HG03460 (cell line): ENCODE results near the gene FGFR1OP2.
"Not testable (repeated sequence)": the region's sequence is repeated elsewhere in the genome, so short reads cannot be mapped to it uniquely, and the experiment has no call there.

Experiments
- ATAC-seq: cut with Tn5 transposase; IDR thresholded peaks from one replicate; pipeline ENCODE4 v1.9.1; 2021; ENCODE audit not compliant: unreplicated experiment

The FGFR1OP2 gene

DNA sequence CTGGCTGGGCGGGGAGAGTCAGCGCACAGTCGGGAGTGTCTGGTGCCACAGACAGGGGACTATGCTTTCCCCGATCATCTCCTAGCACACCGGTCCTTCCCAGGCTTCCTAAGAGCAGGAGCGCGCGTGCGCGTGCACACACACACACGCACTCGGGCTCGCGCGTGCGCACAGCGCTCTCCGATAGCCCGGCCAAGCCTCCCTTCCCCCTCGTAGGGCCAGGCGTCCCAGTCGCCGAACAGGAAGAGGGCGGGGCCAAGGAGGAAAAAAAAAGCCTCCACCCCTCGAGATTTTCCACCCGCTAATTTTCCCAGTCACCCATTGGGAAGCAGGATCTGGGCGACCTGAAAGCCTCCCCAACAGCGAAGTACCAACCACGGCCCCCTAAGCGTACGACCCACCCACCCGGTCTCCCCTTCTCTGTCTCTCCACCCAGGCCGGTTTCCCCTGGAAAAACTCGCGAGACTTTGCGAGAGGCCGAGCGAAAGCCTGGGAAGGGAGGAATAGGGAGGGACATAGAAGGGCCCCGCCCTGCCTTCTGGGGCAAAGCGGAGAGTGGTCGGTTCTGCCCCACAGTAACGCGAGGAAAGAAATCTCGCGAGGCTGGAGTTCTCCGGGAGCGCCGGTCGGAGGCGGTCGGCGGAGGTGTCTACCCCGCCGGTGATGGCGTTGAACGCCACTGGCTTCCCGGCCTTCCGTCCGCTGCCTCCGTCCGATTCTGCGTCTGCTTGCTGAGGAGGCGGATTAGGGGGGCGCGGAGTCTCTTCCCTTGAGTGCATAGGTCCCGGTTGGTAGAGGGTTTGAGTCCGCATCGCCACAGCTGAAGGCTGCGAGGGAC, at the start of gene FGFR1OP2, which contains the start of gene INTS13:
FGFR1OP2 (plus strand) TSS at position 608 of the 838 bp plus-strand sequence. CDS start 15,689 bp downstream, outside the sequence.
INTS13 (minus strand) TSS at position 119 of the 838 bp plus-strand sequence. CDS start 1,178 bp downstream, outside the sequence.
- ATAC-seq: peak; percentile 82

DNA sequence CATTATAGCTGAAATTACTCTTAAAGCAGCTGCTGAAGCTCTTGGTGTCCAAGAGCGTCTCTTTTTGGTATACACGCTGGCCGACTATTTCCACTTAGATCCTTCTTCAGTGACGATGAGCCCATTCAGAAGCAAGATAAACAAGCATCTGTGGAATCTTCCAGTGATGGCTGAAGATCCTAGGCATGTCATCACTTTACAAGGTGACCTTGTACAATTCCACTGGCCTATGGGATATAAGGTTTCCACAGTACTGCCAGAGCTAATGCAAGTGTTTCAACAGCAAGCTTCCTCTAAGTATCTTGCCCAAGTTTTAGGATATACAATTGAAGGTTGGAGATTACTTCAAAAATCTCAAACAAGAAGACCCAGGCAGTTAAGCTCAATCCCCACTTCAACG, 47.5 kb upstream of the FGFR1OP2 start:
- ATAC-seq: no peak

DNA sequence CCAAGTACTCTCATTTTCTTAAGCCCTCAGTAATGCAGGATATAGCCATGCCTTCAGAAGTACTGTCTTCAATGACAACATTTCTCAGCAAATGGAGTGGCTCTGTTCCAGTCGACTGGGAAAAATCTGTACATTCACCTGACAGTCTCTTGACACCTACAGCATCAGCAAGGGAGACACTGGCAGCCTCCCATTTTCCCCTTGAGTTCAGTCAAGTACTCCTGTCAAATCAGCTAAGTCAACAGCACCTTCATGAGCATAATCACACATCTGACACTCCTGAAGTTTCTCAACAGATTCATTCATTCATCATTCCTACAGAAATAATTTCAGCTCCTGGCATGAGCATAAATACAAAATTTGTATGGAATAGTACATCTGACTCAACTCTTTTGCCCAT, 46.6 kb upstream of the FGFR1OP2 start:
- ATAC-seq: no peak

DNA sequence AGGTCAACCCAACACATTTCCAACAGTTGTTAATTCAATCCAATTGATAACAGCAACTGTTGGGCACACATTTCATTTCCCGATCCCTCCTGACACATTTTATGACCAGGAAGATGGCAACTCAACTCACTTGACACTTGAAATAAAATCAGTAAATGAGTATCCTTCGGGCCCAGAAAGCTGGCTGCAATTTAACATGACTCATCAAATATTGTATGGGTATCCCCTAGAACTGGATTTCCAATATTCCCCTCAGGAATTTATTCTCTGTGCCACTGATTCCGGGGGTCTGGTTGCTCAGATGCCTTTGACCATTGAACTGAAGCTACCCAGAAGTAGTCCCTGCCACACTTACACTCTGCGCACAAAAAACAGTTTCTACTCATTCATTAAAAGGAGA, 42.6 kb upstream of the FGFR1OP2 start:
- no peak for ATAC-seq

DNA sequence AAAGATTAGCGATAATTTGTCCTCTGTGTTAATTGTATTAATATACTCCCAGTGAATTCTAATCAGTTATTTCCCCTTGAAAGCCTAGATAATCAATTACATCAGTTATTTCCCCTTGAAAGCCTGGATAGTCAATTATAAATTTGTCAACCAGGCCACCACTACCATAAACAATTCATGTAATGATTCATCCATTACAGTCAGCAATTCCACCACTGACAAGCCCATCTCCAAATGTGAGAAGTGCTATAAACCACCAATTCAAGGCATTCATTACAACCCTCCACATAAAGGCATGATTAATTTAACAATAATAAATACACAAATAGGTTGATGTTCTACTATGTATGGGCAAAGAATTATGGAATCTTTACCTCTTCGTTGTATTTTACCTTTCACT, 41.4 kb upstream of the FGFR1OP2 start:
- ATAC-seq: no peak

DNA sequence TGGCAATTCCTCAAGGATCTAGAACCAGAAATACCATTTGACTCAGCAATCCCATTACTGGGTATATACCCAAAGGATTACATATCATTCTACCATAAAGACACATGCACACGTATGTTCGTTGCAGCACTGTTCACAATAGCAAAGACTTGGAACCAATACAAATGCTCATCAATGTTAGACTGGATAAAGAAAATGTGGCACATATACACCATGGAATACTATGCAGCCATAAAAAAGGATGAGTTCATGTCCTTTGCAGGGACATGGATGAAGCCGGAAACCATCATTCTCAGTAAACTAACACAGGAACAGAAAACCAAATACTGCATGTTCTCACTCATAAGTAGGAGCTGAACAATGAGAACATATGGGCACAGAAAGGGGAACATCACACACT, 34.9 kb upstream of the FGFR1OP2 start:
- ATAC-seq: not testable (repeated sequence)

DNA sequence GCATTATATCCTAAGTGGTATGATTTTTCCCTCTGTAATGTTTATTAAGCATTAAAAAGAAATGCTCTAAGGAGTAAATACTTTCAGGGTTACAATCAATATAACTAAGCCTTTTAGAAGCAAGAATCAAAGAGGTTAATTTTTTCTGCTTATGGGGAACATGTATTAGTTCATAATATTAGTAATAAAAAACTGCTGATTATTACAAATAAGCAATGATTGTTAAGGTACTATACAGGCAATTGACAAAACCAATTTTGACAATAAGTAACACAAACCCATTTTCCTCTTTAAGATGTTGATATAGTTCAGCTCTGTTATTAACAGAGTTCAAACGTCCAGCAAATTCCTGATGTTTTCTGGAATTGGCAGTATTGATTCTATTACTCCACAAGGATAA, 32.2 kb upstream of the FGFR1OP2 start:
- no peak for ATAC-seq

DNA sequence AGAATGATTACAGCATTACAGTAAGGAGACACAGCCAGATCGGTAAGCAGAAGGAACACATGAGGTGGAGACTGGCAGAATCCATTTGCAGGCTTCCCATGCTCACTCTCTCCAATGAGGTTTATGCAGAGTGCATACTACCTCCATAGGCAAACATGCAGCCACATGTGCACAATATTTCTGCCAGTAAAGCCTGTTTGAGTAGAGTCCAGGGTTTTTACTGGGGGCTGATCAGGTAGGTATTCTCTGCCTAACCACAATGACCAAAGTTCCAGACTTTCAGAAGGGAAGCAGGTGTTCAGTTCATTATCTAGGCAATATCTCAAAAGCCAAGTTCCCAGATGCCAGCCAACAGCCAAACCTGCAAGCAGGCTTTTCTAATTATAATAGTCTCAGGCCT, 31.6 kb upstream of the FGFR1OP2 start:
- no peak for ATAC-seq

DNA sequence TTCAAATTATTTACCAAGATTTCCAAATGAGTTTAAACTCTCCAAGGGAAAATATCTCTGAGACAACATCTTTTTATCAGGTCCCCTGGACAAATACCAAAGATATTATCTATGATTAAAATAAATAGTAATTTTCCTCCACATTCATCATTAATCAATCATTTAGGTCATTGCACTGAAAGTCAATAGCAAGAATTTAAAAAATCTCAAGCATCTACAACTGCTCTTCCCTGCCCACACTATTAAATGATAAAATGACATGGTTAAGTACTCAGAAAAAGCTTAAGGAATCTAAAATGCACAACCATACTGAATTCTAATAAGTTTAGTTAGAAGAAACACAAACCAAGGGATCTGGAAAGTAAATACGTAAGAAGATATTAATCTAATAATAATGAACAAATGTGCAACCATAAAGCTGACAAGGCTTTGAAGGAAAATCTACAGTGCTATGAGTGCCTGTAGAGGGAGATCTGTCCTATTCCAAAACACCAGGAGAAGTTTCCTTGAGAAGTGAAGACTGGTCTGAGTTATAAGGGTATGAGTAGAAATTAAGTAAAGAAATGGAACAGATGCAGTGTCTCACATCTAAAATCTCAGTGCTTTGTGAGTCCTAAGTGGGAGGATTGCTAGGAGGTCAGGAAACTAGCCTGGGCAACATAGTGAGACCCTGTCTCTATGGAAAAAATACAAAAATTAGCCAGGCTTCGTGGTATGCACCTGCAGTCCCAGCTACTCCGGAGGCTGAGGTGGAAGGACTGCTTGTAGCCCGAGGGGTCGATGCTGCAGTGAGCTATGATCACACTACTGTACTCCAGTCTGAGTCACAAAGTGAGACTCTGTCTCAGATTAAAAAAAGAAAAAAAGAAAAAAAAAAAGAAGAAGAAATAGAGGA, 19.7 kb upstream of the FGFR1OP2 start:
- ATAC-seq: no peak

DNA sequence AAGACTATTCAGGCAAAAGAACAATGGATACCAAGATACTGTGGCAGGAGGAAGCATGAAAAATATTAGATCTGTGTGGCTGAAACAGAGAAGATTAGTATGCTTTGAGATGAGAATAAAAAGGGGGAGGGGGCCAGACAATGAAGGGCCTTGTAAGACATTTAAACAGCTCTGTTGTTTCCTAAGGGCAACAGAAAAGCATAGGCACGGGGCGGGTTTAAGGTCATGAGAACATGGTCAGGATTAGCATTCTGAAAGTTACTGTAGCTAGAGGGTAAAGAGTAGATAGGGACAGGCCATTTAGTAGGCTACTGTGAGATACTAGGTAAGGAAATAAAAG, 19.1 kb upstream of the FGFR1OP2 start:
- ATAC-seq: no peak

DNA sequence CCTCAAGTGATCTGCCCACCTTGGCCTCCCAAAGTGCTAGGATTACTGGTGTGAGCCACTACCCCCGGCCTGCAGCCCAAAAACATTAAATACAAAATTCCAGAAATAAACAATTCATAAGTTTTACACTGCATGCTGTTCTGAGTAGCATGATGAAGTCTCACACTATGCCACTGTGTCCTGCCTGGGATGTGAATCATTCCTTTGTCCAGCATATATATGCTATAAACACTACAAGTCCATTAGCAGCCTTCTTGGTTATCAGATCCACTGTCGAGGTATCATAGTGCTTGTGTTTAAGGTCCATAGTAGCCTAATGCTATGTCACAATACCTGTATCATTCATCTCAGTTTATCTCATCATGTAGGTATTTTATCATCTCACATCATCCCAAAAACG, 16.4 kb upstream of the FGFR1OP2 start:
- ATAC-seq: no peak

DNA sequence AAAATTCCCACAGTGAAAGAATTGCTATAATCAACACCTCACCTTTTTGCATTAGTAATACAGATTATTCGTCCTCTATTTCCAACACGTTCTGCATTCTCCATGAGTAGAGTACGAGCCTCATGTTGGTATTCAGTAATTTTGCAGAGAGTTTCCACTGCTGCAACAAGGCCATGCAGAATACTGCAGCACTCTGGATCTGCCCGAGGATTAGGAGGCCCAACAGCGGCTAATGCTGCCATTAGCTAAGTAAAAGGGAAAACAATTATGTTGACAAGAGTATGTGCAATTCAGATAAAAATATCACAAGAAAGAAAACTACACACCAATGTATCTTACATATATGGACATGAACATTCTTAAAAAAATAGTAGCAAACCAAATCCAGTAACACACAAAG, 9.6 kb upstream of the FGFR1OP2 start:
- no peak for ATAC-seq

DNA sequence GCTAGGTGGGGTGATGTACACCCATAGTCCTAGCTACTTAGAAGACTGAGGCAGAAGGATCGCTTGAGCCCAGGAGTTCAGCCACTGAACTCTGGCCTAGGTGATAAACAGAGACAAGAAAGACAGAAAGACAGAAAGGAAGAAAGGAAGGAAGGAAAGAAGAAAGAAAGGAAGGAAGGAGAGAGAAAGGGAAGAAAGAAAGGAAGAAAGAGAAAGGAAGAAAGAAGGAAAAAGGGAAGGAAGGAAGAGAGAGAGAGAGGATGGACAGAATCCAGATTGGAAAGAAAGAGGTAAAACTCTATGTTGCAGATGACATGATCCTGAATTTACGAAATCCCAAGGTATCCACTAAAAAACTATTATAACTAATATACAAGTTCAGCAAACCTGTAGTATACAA, 8.7 kb upstream of the FGFR1OP2 start:
- ATAC-seq: no peak

DNA sequence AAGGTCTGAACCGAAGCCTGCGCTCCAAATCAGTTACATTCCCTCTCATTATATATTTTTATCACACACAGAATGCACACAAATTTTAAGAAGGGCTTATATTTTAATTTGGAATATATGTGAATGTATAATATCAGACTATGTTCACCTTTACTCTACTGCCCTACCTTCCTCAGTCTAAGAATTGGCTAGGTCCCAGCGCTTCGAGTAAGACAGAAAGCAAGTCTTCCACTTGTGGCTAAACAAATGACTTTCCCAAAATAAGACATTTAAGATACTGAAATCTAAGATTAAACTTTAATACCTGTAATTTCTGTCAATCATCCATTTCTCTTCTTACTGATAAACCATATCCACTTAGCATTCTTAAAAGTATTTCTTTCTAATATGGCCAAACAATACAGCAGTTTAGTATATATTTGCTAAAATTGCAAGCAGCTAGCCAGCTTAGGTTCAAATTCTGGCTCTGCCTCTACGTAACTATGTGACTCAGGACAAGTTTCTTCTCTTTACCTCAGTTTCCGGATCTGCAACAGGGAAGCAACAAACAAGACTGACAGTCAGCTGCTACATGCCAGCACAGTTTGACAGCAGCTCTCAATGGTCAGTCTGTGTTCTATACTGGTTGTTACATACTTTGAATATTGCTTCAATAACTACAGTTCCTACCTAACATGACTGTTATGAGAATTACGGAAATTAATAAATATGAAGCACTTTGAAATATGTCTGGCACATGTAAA, 2.5 kb upstream of the FGFR1OP2 start:
- ATAC-seq: no peak

DNA sequence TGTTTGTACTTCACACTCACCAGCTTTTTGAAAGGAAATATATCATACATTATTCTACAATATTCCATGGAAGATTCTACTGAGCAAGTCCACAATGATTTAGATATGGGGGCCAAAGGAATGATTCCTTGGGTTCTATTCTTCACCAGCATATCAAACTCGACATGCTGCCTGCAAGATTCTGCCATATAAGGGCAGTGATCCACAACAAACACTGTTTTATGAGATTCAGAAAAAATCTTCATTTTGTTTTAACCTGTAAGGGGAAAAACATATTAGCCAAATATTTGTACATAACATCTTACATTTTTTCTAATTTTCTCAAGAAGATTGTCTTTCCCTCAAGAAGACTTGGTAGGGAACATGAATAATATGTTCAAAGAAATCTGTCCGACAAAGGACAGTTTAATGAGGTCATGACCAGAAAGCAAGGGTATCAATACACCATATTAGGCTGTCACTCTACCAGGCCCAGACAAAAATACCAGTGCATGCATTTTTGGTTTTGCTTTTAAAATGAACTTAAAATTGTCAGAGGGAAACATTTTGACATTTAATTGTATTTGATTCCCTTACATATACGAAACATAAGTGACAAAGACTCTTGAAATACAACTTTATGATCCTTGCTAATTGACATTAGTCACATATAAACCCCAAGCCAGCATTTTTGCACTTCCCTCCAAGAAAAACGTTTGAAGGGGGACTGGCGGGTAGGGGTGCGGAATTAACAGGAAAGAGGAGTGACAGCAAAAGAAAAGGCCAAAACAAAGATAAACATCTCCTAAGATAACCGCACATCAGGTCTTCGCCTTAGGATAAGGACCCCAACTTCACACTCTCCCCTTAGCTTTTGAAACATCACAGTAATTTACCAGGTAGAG, 1.5 kb upstream of the FGFR1OP2 start:
- ATAC-seq: no peak

DNA sequence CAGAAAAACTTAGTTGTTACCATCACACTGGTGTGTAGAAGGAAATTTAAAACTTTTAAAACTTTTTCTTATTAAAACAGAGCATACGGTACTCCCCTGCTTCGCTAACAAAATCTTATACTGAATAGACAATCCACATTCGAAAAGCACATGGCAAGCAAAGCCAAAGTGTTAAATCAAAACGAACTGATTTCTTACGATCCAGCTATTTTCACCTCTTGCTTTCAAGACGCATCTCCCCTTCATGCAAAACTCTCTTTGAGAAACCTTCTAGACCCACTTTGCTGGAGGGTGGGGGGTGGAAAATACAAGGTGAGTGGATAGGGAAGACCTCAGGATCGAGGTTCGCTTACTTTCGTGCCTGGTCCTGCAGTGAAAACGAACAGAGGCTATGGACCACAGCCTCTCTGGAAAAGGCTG, 817 bp upstream of the FGFR1OP2 start:
- no peak for ATAC-seq

DNA sequence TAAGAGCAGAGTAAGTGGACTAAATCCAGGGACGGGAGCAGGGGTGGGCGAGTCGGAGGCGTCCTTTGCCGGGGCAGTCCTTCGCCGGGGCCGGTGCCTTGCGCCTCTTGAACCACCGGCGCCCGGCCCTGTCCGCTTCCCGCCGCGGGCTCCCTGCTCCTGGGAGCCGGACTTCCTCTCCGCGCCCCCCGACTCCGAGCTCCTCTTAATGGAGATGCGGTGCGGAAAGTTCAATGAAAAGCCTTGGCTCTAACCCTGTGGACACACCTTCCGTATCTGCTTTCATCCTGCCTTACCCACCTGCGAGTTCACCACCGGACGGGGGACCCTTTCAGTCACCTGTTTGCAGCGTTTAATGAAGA, 412 bp downstream of the FGFR1OP2 start:
- ATAC-seq: peak; percentile 14

DNA sequence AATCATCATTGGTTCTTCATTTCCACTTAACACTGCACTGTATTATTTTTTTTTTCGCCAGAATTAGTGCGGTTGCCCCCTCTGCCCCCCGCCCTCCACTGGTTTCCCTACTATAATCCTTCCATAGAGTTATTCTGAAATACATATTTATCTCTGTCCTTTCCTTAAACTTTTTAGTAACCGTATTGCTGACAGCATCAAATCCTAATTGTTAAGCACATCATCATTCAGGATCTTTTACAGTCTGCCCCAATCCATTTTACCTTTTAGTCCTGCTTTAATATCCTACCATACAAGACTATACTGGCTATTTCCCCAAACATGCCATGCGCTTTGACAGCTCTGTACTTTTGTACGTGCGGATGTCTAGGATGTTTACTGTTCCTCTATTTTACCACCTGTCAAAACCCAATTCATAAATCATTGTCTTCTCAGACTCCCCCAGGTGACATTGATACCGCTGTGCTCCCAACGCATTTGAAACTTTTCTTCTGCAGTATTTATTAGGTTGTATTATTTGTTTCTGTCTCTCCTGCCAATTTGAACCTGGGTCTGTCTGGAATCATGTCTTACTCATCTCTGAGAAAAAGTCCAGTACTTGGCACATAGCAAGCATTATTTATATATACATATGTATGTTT, 1.0 kb downstream of the FGFR1OP2 start:
- no peak for ATAC-seq

DNA sequence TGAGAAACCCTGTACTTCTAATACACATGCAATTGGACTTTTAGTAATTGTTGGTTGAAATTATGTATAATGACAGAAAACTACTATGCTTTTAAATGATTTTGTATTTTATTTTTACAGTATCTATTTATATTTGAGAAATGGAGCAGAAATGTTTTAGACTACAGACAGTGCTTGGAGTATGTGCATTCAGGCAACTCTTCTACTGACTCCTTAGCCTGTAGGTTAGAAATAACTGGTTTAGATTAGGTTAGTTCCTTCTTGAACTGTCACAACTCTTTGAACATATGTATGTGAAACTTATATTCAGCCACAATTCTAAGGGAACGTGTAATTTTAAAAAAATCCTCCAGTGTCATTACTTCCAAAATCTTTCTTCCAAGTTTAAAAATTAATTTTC, 1.7 kb downstream of the FGFR1OP2 start:
- no peak for ATAC-seq
